SH-SY5Y (cell line): ENCODE results near the gene SLC6A18.

Source experiments
- GATA2 ChIP-seq: IDR thresholded peaks from 2 replicates; pipeline ENCODE4 v1.6.1; 2011; ENCODE audit warnings: mild to moderate bottlenecking, low read depth, low read length
- GATA3 ChIP-seq: IDR thresholded peaks from 2 replicates; pipeline ENCODE4 v1.6.1; 2011; ENCODE audit warnings: low read depth, mild to moderate bottlenecking, low read length, moderate library complexity

DNA sequence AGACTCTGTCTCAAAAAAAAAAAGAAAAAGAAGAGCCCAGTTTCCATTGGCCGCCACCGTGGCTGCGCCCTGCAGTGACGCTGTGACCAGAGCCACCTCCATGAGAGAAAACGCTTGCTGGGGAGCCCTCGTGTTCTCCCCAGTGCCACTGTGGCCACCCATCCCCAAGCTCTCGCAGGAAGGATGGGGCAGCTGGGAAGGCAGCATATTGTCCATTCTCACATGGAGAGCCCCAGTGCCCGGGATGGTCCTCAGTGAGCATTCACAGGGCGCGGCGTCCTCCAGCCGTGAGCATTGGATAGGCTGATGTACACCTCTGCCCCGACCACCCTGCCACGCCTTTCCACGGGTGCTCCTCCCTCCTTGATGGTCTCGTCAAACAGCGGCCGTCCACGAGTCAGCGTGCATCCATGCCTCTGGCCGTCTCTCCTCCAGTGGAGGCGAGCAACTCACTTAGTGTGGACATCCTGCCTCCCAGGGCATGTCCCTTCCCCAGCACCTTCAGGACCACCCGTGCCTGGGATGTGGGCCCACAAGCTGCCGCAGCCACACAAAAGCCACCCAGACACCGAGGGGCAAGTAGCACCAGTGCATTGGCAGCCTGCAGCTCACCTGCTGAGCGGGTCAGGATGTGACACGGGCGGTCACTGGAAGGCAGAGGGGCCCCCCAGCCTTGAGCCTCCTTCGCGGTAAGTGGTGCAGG lies 47.2 kb upstream of the SLC6A18 start:
- TF ChIP-seq GATA2 (no peak), GATA3 (no peak)
